Brain microvascular endothelial cell (primary cell): ENCODE results near the gene RPL3.

Experiments
- DNase-seq: peaks from one replicate; pipeline ENCODE4 v3.0.0-alpha.2; 2020
- H3K27ac ChIP-seq: fragments of 250-450 bp; sonication (Bioruptor Pico); 2 replicates; pipeline ENCODE4 v1.5.1; 2020; ENCODE audit warnings: mild to moderate bottlenecking, moderate library complexity
- H3K27me3 ChIP-seq: fragments of 250-450 bp; sonication (Bioruptor Pico); replicated peaks from 2 replicates; pipeline ENCODE4 v1.5.1; 2020; ENCODE audit warnings: mild to moderate bottlenecking
- H3K36me3 ChIP-seq: fragments of 250-450 bp; sonication (Bioruptor Pico); replicated peaks from 2 replicates; pipeline ENCODE4 v1.5.1; 2020; ENCODE audit warnings: mild to moderate bottlenecking
- H3K4me3 ChIP-seq: 2 replicates; pipeline ENCODE4 v1.5.1; 2011; ENCODE audit warnings: low read depth, mild to moderate bottlenecking, control low read depth, low read length, moderate library complexity
- in situ Hi-C: cut with HindIII; loops from 2 replicates; pipeline ENCODE4 v1.10.0; 2017; ENCODE audit warnings: low sequenced_read_pairs, low pct_ligation_motif_present
- TF ChIP-seq, protein P1 (sequence below): IDR thresholded peaks from 2 replicates; pipeline ENCODE4 v1.5.1; 2011; ENCODE audit warnings: low read depth, mild to moderate bottlenecking, moderate library complexity, low read length, control low read depth, inconsistent platforms; ENCODE audit errors: missing control alignments

Gene RPL3

GRCh38 chr22:39306456-39307361 is 12.7 kb downstream of the RPL3 start:
- Histone ChIP-seq H3K27me3 (no peaks in the 10 kb centered on the region), H3K36me3 (peaks cover 16% of the 10 kb centered on the region), H3K27ac (no peak overlapping the region), H3K4me3 (no peak overlapping the region)
- in situ Hi-C loops: no loop called here
- TF ChIP-seq, protein P1, sequence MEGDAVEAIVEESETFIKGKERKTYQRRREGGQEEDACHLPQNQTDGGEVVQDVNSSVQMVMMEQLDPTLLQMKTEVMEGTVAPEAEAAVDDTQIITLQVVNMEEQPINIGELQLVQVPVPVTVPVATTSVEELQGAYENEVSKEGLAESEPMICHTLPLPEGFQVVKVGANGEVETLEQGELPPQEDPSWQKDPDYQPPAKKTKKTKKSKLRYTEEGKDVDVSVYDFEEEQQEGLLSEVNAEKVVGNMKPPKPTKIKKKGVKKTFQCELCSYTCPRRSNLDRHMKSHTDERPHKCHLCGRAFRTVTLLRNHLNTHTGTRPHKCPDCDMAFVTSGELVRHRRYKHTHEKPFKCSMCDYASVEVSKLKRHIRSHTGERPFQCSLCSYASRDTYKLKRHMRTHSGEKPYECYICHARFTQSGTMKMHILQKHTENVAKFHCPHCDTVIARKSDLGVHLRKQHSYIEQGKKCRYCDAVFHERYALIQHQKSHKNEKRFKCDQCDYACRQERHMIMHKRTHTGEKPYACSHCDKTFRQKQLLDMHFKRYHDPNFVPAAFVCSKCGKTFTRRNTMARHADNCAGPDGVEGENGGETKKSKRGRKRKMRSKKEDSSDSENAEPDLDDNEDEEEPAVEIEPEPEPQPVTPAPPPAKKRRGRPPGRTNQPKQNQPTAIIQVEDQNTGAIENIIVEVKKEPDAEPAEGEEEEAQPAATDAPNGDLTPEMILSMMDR: peak; percentile 65
- no peak for DNase-seq

DNA sequence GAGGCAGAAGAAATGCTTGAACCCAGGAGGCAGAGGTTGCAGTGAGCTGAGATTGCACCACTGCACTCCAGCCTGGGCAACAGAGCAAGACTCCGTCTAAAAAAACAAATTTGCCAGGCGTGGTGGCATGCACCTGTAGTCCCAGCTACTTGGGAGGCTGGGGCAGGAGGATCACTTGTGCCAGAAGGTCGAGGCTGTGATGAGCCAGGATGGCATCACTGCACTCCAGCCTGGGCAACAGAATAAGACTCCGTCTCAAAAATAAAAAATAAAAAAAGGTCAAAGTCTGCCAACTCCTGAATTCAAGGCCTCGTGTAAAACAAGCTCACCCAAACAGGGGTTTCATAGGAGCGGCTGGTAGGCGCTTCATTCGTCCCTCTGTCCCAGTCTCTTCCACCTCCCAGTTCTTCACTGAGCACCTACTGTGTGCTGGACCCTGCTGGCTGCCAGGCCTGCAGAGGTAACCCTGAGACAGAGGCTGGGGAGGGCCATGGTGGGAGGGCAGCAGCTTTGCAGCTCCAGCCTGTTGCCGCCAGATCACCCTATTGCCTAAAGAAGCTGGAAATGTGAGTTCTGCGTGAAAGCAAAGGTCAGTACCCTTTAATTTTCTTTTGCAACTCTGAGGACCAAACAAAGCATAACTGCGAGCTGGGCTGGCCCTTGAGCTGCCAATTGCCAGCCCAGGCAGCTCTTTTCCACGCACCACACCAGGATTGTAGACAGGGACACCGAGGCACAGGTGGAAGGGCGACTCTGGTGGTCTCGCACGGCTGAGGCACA is 15.3 kb downstream of the RPL3 start:
- in situ Hi-C loops: no loop called here
- Histone ChIP-seq H3K4me3 (no peak overlapping the region), H3K27me3 (no peaks in the 10 kb centered on the region), H3K27ac (no peak overlapping the region), H3K36me3 (no peaks in the 10 kb centered on the region)
- TF ChIP-seq, protein P1: no peak
- DNase-seq: no peak

- no peak overlapping the region for H3K27ac ChIP-seq
- no peak for DNase-seq
- no peaks in the 10 kb centered on the region for H3K27me3 ChIP-seq
- in situ Hi-C loops: no loop called here
- TF ChIP-seq, protein P1: no peak
- no peaks in the 10 kb centered on the region for H3K36me3 ChIP-seq
- no peak overlapping the region for H3K4me3 ChIP-seq
These were observed 16.1 kb downstream of the RPL3 start for GRCh38 chr22:39303358-39303757.

- no peak overlapping the region for H3K4me3 ChIP-seq
- in situ Hi-C loops: no loop called here
- H3K36me3 ChIP-seq: no peaks in the 10 kb centered on the region
- TF ChIP-seq, protein P1: no peak
- no peak overlapping the region for H3K27ac ChIP-seq
- no peaks in the 10 kb centered on the region for H3K27me3 ChIP-seq
- DNase-seq: no peak
These were observed 16.9 kb downstream of the RPL3 start for GRCh38 chr22:39302431-39302960.

DNA sequence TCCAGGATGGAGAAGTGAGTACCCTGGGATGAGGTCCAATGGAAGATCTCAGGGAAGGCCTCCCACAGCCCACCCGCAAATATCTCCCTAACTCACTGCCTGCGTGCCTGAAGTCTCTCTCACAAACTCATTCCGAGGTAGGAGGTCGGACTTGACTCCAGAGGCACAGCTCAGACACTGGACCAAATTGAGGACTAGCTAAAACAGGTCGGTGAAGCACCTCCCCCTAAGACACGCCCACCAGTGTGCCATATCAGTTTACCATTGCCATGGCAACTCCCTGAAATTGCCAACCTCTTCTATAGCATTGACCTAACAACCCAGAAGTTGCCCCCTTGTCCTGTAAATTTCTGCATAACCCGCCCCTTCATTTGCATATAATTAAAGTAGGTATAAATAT is 17.5 kb downstream of the RPL3 start:
- DNase-seq: no peak
- no peak overlapping the region for H3K4me3 ChIP-seq
- TF ChIP-seq, protein P1: no peak
- H3K27me3 ChIP-seq: no peaks in the 10 kb centered on the region
- H3K36me3 ChIP-seq: no peaks in the 10 kb centered on the region
- in situ Hi-C loops: no loop called here
- no peak overlapping the region for H3K27ac ChIP-seq
